ENCODE results near the gene HSF2BP. TPM values are rescaled to one million over a fixed set of nuclear protein-coding genes. Genes with fewer than 3 reads are reported as not detected.

HSF2BP gene
- polyA plus RNA-seq, 1 donor (not counting 4 experiments of a cell fraction or from before 2014, with no cell fraction given), result 6.1 TPM

- peak overlapping the region; percentile 7 for H3K9ac ChIP-seq (ENCODE audit: control insufficient read depth, extremely low read depth, insufficient read depth, low read length)
These were observed 55.4 kb downstream of the HSF2BP start for GRCh38 chr21:43603641-43604504.

GRCh38 chr21:43603233-43603626 lies 56.1 kb downstream of the HSF2BP start:
- no peak overlapping the region for H2AFZ ChIP-seq (ENCODE audit: control insufficient read depth, low read length)
- DNase-seq (ENCODE audit: low read depth, low spot score), result no peak
- no peak overlapping the region for H3K4me2 ChIP-seq (ENCODE audit: control insufficient read depth, extremely low read depth, insufficient read depth, low read depth, low read length)
- dilution Hi-C loops (cut with MboI; ENCODE audit: extremely low pct_ligation_motif_present, low sequenced_read_pairs), result no loop called here
- no peaks in the 10 kb centered on the region for H3K27me3 ChIP-seq (ENCODE audit: control insufficient read depth, extremely low read depth, insufficient read depth, low read length)
- H3K4me3 ChIP-seq (ENCODE audit: control insufficient read depth in 2 of 3, extremely low read depth in 1 of 3, insufficient read depth in 2 of 3, low read depth in 1 of 3, low read length in 3 of 3), result no peak overlapping the region
- H4K20me1 ChIP-seq (ENCODE audit: control insufficient read depth, extremely low read depth, insufficient read depth, low read length), result no peaks in the 10 kb centered on the region
- H3K36me3 ChIP-seq (ENCODE audit: control insufficient read depth in 2 of 2, extremely low read depth in 1 of 2, insufficient read depth in 2 of 2, low read length in 2 of 2), result no peaks in the 10 kb centered on the region
- peak overlapping the region; percentile 26 for H3K27ac ChIP-seq (ENCODE audit: control insufficient read depth, insufficient read depth, low read length)
- H3K9me3 ChIP-seq (ENCODE audit: control insufficient read depth, low read depth, low read length), result no peaks in the 10 kb centered on the region
- no peaks in the 10 kb centered on the region for H3K79me2 ChIP-seq (ENCODE audit: control insufficient read depth, insufficient read depth, low read length)
- H3K4me1 ChIP-seq (ENCODE audit: control insufficient read depth, extremely low read depth, insufficient read depth, low read length), result peaks cover 69% of the 10 kb centered on the region
- no peak for FAIRE-seq
- peaks cover 2% of the 10 kb centered on the region for H3K9me1 ChIP-seq (ENCODE audit: control insufficient read depth, extremely low read depth, insufficient read depth, low read length)
- peak overlapping the region; percentile 3 for H3K9ac ChIP-seq (ENCODE audit: control insufficient read depth, extremely low read depth, insufficient read depth, low read length)
- TF ChIP-seq, protein P1, sequence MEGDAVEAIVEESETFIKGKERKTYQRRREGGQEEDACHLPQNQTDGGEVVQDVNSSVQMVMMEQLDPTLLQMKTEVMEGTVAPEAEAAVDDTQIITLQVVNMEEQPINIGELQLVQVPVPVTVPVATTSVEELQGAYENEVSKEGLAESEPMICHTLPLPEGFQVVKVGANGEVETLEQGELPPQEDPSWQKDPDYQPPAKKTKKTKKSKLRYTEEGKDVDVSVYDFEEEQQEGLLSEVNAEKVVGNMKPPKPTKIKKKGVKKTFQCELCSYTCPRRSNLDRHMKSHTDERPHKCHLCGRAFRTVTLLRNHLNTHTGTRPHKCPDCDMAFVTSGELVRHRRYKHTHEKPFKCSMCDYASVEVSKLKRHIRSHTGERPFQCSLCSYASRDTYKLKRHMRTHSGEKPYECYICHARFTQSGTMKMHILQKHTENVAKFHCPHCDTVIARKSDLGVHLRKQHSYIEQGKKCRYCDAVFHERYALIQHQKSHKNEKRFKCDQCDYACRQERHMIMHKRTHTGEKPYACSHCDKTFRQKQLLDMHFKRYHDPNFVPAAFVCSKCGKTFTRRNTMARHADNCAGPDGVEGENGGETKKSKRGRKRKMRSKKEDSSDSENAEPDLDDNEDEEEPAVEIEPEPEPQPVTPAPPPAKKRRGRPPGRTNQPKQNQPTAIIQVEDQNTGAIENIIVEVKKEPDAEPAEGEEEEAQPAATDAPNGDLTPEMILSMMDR (optimal IDR thresholded peaks at IDR 0.05 in 1 of 3, IDR thresholded peaks at IDR 0.05 in 1 of 3, conservative IDR thresholded peaks at IDR 0.05 in 1 of 3; ENCODE audit: extremely low read depth in 1 of 3, insufficient read depth in 2 of 3, low read length in 3 of 3), result no peak
- TF ChIP-seq EZH2 (IDR thresholded peaks at IDR 0.05; ENCODE audit: low read length), result no peak

More at GRCh38 chr21:43603641-43604504, 55.4 kb downstream of the HSF2BP start:
- DNase-seq (ENCODE audit: low read depth, low spot score) (no peak), FAIRE-seq (no peak)
- Histone ChIP-seq H3K36me3 (ENCODE audit: control insufficient read depth in 2 of 2, extremely low read depth in 1 of 2, insufficient read depth in 2 of 2, low read length in 2 of 2) (no peaks in the 10 kb centered on the region), H2AFZ (ENCODE audit: control insufficient read depth, low read length) (no peak overlapping the region), H3K4me3 (ENCODE audit: control insufficient read depth in 2 of 3, extremely low read depth in 1 of 3, insufficient read depth in 2 of 3, low read depth in 1 of 3, low read length in 3 of 3) (no peak overlapping the region), H3K27ac (ENCODE audit: control insufficient read depth, insufficient read depth, low read length) (peak overlapping the region; percentile 26), H4K20me1 (ENCODE audit: control insufficient read depth, extremely low read depth, insufficient read depth, low read length) (no peaks in the 10 kb centered on the region), H3K4me1 (ENCODE audit: control insufficient read depth, extremely low read depth, insufficient read depth, low read length) (peaks cover 69% of the 10 kb centered on the region), H3K9me3 (ENCODE audit: control insufficient read depth, low read depth, low read length) (no peaks in the 10 kb centered on the region), H3K79me2 (ENCODE audit: control insufficient read depth, insufficient read depth, low read length) (no peaks in the 10 kb centered on the region), H3K27me3 (ENCODE audit: control insufficient read depth, extremely low read depth, insufficient read depth, low read length) (no peaks in the 10 kb centered on the region), H3K9me1 (ENCODE audit: control insufficient read depth, extremely low read depth, insufficient read depth, low read length) (peaks cover 2% of the 10 kb centered on the region), H3K4me2 (ENCODE audit: control insufficient read depth, extremely low read depth, insufficient read depth, low read depth, low read length) (no peak overlapping the region)
- no peak for TF ChIP-seq EZH2 (IDR thresholded peaks at IDR 0.05; ENCODE audit: low read length)
- TF ChIP-seq, protein P1 (optimal IDR thresholded peaks at IDR 0.05 in 1 of 3, IDR thresholded peaks at IDR 0.05 in 1 of 3, conservative IDR thresholded peaks at IDR 0.05 in 1 of 3; ENCODE audit: extremely low read depth in 1 of 3, insufficient read depth in 2 of 3, low read length in 3 of 3), result no peak
- dilution Hi-C loops (cut with MboI; ENCODE audit: extremely low pct_ligation_motif_present, low sequenced_read_pairs), result no loop called here
